Tibial artery (tissue), 4 donors: ENCODE data around the gene AP5B1.

Source experiments
- DNase-seq, 2 donors: peaks; one replicate each; pipeline ENCODE4 v3.0.0-alpha.2; 2019
- H3K27ac ChIP-seq, 2 donors: fragments of 200-600 bp; sonication (generic) in 1 of 2; 1 replicate in 1 of 2; 2 replicates in 1 of 2; pipeline ENCODE4 v1.5.1; 2018 to 2019; ENCODE audit warnings: mild to moderate bottlenecking in 1 of 2
- H3K27me3 ChIP-seq, 2 donors: fragments of 200-600 bp; sonication (generic) in 1 of 2; one replicate each; pipeline versions ENCODE4 v1.5.1 to v1.6.0; 2016 to 2019
- H3K36me3 ChIP-seq, 3 donors: fragments of 200-600 bp; sonication (generic) in 2 of 3; one replicate each; pipeline ENCODE4 v1.5.1; 2016 to 2019; ENCODE audit warnings: mild to moderate bottlenecking in 2 of 3
- H3K4me1 ChIP-seq, 4 donors: fragments of 200-600 bp; sonication (generic) in 2 of 4; 1 replicate in 3 of 4; 2 replicates in 1 of 4; pipeline ENCODE4 v1.5.1; 2016 to 2019
- H3K4me3 ChIP-seq, 2 donors: fragments of 200-600 bp; sonication (generic) in 1 of 2; 1 replicate in 1 of 2; 2 replicates in 1 of 2; pipeline ENCODE4 v1.5.1; 2018 to 2019; ENCODE audit warnings: mild to moderate bottlenecking in 2 of 2
- H3K9me3 ChIP-seq, 3 donors: fragments of 200-600 bp; sonication (generic) in 1 of 3; one replicate each; pipeline ENCODE4 v1.5.1; 2016 to 2019
- intact Hi-C: fragments of 100-400 bp; cut with DNase I; formaldehyde crosslinking; loops from one replicate; pipeline ENCODE4 v1.15.0; 2023; ENCODE audit warnings: low total_unique reads
- TF ChIP-seq, protein P1 (sequence below), 2 experiments: fragments of 200-600 bp in 1 of 2; fragments of 450-650 bp in 1 of 2; IDR thresholded peaks; one replicate each; pipeline ENCODE4 v1.5.1; 2017 to 2019; ENCODE audit warnings: antibody characterized with exemption in 2 of 2, mild to moderate bottlenecking in 1 of 2, moderate library complexity in 1 of 2

AP5B1 gene

DNA sequence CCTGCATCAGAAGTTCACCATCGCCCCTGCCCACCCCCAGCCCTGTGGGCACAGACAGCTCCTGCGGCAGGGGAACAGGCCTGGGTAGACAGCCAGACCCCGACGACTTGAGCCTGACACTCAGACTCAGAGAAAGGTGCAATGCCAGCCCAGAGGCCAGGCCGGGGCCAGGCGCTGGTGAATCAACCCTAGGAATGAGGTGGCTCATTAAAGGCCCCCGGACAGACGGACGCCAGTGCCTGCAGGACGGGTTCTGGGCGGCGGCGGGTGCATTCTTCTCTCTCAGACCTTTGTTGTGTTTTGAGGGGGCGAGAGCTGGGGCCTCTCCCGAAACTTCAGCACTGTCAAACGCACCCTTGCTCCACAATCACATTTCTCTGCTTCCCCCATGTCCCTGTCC is 11.7 kb upstream of the AP5B1 start:
- intact Hi-C loops = no loop called here
- no peak for DNase-seq
- Histone ChIP-seq H3K4me3 (no peak overlapping the region), H3K9me3 (no peaks in the 10 kb centered on the region), H3K36me3 (peaks cover 0 to 12% (median 0%) of the 10 kb centered on the region in 3 donors), H3K27ac (no peak overlapping the region), H3K27me3 (peaks cover 10 to 85% of the 10 kb centered on the region in 2 donors), H3K4me1 (peaks cover 0 to 36% (median 10%) of the 10 kb centered on the region in 4 donors)
- TF ChIP-seq, protein P1, sequence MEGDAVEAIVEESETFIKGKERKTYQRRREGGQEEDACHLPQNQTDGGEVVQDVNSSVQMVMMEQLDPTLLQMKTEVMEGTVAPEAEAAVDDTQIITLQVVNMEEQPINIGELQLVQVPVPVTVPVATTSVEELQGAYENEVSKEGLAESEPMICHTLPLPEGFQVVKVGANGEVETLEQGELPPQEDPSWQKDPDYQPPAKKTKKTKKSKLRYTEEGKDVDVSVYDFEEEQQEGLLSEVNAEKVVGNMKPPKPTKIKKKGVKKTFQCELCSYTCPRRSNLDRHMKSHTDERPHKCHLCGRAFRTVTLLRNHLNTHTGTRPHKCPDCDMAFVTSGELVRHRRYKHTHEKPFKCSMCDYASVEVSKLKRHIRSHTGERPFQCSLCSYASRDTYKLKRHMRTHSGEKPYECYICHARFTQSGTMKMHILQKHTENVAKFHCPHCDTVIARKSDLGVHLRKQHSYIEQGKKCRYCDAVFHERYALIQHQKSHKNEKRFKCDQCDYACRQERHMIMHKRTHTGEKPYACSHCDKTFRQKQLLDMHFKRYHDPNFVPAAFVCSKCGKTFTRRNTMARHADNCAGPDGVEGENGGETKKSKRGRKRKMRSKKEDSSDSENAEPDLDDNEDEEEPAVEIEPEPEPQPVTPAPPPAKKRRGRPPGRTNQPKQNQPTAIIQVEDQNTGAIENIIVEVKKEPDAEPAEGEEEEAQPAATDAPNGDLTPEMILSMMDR (IDR thresholded peaks at IDR 0.05) = no peak

DNA sequence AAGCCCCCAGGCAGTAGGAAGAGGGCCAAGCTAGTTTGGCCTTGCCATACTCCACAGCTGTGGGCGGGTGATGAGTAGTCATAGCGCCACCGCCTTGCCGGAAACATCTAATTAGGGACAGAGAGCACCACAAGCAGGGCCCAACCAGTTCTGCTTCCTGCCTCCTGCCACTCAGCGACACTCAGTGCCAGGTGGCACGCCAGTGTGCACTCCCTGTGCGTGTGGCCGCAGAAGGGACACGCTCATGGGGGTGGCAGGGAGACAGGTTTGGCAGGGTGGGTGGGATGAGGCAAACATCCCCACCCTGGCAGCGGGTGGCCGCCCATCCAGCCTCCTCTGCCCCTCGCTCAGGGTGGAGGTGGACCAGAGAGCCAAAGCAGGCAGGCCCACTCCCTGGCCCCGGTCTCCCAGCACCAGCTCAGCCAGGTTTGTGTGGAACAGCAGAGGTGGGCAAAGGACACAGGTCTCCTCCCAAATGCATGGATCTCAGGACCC is 11.0 kb upstream of the AP5B1 start:
- intact Hi-C loops = no loop called here
- Histone ChIP-seq H3K4me3 (no peak overlapping the region), H3K9me3 (no peaks in the 10 kb centered on the region), H3K27ac (no peak overlapping the region), H3K36me3 (peaks cover 0 to 12% (median 0%) of the 10 kb centered on the region in 3 donors), H3K27me3 (peaks cover 10 to 85% of the 10 kb centered on the region in 2 donors), H3K4me1 (peaks cover 0 to 43% (median 16%) of the 10 kb centered on the region in 4 donors)
- DNase-seq = no peak
- TF ChIP-seq, protein P1 (IDR thresholded peaks at IDR 0.05) = no peak

DNA sequence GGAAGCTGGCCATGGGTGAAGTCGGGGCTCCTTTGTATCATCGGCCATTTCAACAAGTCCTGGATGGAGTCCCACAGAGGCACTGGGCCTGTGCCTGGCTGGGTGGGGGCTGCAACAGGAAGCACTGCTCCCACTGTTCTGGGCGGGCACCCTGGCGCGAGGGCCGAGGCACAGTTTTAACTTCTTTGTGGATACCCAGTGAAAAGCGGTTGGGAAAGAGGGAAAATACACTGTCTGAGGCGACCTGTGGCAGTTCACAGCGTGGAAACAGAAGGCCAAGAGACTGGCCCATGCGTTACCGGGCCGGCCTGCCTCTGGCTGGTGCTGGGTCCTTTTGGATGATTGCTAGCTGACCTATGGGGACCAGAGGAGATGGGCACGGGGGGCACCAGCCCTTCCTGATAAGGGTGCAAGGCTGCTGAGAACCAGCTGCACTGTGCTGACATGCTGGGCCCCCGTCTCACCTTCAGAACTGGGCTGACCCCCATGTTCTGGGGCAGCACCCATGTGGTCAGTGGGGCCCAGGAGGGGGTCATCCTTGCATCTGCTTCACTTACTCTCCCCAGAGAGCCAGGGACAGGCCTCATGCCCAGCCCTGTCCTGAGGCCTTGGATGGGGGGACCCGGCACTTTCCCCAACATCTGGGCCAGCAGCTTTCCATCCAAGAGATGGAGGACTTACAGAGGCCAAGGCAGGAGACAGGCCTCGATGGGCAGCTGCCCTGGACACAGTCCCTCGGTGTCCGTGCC is 10.3 kb upstream of the AP5B1 start:
- H3K27me3 ChIP-seq = peaks cover 10 to 85% of the 10 kb centered on the region in 2 donors
- DNase-seq = no peak

DNA sequence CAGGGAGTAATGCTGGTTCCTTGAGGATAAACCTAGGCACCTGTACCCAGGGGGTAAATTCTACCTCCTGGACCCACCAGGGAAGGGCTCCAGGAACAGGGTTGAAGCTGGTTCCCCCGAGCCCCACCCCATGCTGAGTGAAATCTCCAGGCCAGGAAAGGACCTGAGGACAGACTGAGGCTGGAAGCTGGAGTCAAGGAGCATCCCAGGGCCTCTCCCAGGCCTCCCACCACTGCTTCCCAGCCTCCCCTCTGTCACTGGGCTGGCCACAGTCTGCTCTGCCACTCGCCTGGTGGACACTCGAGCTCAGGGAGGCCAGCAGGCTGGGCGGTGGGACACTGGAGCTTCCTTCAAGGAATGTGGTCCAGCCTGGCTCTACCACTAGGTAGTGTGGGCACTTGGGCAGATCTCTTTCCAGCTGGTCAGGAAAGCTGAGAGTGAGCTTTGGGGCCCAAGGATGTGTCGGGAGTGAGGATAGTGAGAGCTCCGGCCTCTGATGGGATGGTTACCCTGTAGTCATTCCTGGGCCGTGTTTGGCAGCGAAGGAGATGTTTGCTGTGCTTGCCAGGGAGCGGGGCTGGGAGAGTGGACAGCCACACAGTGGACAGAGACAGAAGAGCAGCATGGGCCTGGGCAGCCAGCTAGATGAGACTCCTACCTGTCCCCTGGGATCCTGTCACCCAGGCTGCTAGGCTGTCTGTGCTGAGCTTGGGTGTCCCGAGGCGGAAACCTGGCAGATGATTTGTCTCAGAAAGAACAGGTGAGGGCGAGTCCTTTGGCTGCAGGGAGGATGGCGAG is 9.5 kb upstream of the AP5B1 start:
- Histone ChIP-seq H3K4me1 (peaks cover 0 to 52% (median 23%) of the 10 kb centered on the region in 4 donors), H3K36me3 (peaks cover 0 to 8% (median 0%) of the 10 kb centered on the region in 3 donors), H3K9me3 (no peaks in the 10 kb centered on the region), H3K27ac (no peak overlapping the region), H3K27me3 (peaks cover 10 to 88% of the 10 kb centered on the region in 2 donors), H3K4me3 (no peak overlapping the region)
- no peak for DNase-seq
- TF ChIP-seq, protein P1 (IDR thresholded peaks at IDR 0.05) = no peak
- intact Hi-C loops = no loop called here

More for the DNA sequence above, 10.3 kb upstream of the AP5B1 start:
- Histone ChIP-seq H3K36me3 (peaks cover 0 to 12% (median 0%) of the 10 kb centered on the region in 3 donors), H3K27ac (no peak overlapping the region), H3K9me3 (no peaks in the 10 kb centered on the region), H3K4me1 (peaks cover 0 to 50% (median 23%) of the 10 kb centered on the region in 4 donors), H3K4me3 (no peak overlapping the region)
- TF ChIP-seq, protein P1 (IDR thresholded peaks at IDR 0.05) = no peak
- intact Hi-C loops = no loop called here

DNA sequence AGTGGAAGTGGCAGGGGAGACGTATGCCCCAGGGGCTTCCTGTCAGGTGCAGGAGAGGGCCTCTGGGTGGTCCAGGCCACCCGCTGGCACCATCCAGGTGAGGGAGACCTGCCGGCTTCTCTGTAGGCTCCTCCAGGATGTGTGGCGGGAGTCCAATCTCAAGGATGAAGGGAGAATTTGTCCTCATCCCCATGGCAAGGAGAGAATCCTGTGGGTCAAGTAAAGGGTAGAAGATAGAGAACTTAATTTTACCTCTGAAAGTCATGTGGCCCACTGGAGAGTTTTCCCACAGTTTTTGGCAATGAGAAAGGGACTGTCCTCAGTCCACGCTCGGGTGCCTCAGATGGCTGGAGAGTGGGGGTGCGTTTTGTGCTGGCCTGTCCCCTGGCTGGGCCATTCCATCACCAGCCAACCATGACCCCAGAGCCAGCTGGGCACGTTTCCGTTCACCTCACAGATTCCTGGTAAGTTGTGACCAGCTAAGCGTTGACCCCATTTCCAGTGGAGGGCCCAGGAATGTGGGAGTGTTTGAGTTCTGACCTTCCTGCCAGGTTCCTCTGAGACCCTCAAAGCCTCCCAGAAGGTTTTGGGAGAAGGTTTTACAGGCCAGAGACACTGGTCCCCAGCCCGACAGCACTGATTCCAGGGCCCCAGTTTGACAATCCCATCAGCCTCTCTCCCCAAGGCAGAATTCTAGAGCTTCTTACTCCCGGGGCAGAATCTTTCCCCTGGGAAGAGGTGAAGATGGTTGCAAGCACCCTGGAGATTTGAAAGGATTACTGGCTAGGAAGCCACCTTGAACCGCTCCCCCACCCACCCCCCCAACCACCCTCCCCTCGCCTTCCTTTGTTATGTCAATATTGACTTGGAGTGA is 8.7 kb upstream of the AP5B1 start:
- no peak for DNase-seq
- H3K27me3 ChIP-seq = peaks cover 10 to 82% of the 10 kb centered on the region in 2 donors
- intact Hi-C loops = no loop called here
- H3K36me3 ChIP-seq = peaks cover 0 to 2% (median 0%) of the 10 kb centered on the region in 3 donors
- peaks cover 0 to 52% (median 23%) of the 10 kb centered on the region in 4 donors for H3K4me1 ChIP-seq
- H3K9me3 ChIP-seq = no peaks in the 10 kb centered on the region
- H3K4me3 ChIP-seq = no peak overlapping the region
- no peak overlapping the region for H3K27ac ChIP-seq
- TF ChIP-seq, protein P1 (IDR thresholded peaks at IDR 0.05) = no peak
